Measurements from ENCODE around the gene AIF1.

DNA sequence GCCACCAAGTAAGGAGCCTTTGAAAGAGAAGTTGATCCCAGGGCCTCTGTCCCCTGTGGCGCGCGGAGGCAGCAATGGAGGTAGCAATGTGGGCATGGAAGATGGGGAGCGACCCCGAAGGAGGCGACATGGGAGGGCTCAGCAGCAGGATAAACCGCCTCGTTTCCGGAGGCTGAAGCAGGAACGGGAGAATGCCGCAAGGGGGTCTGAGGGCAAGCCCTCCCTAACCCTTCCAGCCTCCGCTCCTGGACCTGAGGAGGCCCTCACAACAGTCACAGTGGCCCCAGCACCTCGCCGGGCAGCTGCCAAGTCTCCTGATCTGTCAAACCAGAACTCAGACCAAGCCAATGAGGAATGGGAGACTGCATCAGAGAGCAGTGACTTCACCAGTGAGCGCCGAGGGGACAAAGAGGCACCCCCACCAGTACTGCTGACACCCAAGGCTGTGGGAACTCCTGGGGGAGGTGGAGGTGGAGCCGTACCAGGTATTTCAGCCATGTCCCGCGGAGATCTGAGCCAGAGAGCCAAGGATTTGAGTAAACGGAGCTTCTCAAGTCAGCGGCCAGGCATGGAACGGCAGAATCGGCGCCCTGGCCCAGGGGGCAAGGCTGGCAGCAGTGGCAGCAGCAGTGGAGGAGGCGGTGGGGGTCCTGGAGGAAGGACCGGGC lies 17.4 kb downstream of the AIF1 start:
- no peak for TF ChIP-seq POLR2A (IDR thresholded peaks at IDR 0.05)
- TF ChIP-seq, protein P1, sequence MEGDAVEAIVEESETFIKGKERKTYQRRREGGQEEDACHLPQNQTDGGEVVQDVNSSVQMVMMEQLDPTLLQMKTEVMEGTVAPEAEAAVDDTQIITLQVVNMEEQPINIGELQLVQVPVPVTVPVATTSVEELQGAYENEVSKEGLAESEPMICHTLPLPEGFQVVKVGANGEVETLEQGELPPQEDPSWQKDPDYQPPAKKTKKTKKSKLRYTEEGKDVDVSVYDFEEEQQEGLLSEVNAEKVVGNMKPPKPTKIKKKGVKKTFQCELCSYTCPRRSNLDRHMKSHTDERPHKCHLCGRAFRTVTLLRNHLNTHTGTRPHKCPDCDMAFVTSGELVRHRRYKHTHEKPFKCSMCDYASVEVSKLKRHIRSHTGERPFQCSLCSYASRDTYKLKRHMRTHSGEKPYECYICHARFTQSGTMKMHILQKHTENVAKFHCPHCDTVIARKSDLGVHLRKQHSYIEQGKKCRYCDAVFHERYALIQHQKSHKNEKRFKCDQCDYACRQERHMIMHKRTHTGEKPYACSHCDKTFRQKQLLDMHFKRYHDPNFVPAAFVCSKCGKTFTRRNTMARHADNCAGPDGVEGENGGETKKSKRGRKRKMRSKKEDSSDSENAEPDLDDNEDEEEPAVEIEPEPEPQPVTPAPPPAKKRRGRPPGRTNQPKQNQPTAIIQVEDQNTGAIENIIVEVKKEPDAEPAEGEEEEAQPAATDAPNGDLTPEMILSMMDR (IDR thresholded peaks at IDR 0.05): no peak
